HG03039 (cell line): Measurements from ENCODE around the gene SCAMP2.

ENCODE experiments used
- ATAC-seq: cut with Tn5 transposase; IDR thresholded peaks from one replicate; pipeline ENCODE4 v1.9.1; 2021; ENCODE audit warnings: mild to moderate bottlenecking, moderate library complexity; ENCODE audit not compliant: unreplicated experiment

The SCAMP2 gene

DNA sequence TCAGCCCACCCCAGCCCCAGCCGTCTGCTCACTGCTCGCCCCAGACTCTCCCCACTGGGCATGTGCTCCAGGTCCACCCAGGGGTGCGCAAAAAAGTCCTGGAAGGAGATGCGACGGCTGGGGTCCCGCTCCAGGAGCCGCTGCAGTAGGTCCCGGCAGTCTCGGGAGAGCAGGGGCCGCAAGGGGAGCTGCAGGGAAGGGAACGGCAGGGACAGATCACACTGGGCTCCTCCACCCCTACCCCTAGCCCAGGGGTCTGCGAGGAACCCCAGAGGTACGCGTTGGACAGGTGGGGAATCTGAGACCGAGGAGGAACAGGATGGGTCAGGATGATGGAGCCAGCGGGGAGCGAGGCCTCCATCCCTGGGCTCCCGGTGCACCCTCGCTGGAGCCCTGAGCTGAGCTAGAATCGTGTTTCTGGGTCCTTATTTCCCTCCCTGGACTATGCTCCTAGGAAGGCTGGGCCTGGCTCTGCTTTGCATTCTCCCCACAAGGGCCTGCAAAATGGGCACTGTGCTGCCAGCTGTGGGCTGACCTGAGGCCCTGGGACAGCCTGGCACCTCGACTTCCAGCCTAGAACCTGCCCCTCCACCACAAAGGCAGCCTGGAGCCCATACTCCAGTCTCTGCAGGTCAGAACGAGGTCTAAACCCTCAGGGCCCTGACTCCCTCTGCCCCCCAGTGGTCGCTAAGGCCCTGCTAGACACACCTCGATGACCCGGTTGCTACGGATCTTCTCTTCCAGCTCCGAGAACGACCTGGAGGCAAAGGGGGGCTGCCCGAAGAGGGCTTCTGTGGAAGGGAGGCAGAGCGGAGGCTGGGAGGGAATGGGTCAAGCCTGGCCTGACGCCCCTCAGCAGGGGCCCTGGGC lies 33.4 kb downstream of the SCAMP2 start:
- ATAC-seq = no peak

DNA sequence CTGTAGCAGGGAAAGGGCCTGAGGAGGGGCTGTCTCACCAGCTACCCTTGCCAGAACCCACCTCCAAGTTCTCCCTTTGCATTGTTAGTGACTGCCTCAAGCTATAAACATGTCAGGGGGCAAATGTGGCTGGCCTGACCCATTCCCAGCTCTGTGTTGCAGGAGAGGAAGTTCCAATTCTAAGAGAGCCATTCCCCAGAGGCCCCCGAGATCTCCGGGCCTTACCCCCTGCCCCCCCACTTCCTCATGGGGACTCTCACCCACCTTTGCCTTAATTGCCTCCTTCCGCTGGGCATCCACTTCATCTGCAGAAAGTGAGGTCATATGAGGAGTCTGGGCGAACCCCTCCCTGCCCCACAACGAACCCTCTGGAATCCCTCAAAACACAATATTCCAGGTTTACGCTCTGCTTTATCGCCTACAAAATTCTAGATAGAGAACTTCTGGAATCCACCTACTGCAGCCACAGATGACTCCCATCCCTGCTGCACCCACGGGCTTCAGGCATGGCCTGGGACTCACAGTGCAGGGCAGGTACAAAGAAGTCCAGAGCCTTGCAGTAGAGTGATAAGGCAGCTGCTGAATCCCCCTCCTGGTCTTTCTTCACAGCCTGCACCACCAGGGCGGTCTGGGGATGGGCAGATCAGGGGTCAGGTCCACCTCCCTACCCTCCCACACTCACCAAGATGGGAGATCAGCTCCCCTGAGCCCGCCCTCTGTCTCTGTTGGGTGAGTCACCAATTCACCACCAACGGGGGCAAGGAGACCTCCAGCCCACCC lies 34.2 kb downstream of the SCAMP2 start:
- ATAC-seq = no peak

DNA sequence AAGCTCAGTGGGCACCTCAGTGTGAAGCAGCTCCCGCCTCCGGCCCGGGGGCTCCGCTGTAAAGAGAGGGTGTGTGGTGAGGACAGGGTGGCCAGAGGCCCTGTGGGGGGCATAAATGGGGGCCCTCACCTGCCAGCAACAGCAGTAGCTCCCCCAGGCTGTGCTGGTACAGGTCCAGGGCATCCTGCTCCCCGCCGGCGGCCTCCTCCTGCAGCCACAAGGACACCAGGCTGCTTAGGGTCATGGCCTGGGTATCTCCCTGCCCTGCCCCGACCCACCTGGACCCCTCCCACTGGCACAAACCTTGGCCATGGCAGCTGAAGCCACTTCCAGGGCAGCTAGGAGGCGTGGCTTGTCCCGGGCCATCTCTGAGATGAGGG lies 35.0 kb downstream of the SCAMP2 start:
- ATAC-seq = no peak

DNA sequence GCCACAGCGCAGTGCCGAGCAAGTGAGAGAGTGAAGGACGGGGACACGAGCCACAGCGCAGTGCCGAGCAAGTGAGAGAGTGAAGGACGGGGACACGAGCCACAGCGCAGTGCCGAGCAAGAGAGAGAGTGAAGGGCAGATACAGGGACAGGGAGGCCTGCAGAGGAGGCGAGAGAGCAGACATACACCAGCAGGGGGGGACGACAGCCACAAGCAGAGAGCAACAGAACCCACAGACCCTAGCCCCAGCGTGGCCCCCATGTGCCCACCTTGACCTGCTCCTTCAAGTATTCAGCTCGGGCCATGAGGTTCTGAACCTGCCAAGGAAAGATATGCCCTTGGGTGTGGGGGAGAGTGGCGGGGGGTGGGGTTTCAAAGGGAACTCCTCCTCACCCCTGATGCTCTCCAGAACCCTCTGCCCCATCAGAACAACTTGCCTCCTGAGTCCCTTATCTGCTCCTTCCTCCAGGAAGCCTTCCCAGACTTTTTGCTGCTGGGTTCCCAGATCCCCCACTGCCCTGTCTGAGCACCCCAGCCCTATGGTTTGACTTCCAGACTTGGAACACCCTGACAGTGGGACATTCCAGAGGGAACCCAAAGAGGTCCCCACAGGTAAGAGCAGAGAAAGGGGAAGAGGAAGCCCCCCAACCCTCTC lies 35.6 kb downstream of the SCAMP2 start:
- ATAC-seq = no peak

DNA sequence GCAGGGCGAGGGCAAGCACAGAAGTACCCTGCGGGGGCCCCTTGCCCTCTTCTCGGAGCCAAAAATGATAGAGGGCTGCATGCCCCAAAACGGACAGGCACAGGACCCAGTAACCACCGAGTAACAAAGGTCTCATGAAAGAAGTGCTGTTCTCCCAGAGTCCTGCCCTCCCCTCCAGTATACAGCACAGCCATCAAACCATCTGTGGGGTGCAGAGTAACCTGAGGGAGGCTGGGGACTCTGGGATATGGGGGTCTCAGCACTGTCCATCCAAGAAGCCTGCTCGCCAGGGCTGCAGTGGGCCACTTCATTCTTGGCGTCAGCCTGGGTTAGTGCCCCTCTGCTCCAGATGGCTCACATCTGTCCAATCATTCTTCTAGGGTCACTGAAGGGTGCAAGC lies 36.3 kb downstream of the SCAMP2 start:
- ATAC-seq = no peak

DNA sequence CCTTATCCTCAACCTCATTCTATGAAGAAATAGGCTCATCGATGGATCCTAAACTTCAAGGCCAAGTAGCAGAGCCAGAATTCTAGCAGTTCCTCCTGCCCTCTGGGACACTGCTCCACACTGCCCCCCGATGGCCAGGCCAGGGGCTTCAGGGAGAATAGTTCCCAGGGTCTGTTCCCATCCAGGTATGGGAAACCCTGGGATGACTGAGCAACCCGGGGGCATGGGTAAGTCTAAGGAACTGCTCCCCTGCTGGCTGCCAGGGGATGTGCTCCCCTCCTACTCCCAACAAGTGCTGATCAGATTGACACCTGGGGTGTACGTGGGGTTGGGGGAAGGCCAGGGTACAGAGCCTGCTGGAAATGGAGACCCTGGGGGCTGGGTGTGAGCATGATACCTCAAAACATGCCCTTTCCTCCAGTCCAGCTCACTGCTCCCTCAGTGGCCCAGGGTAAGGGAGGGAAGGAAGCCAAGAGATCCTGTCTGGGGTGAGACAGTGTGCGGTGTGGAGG lies 37.8 kb downstream of the SCAMP2 start:
- no peak for ATAC-seq

DNA sequence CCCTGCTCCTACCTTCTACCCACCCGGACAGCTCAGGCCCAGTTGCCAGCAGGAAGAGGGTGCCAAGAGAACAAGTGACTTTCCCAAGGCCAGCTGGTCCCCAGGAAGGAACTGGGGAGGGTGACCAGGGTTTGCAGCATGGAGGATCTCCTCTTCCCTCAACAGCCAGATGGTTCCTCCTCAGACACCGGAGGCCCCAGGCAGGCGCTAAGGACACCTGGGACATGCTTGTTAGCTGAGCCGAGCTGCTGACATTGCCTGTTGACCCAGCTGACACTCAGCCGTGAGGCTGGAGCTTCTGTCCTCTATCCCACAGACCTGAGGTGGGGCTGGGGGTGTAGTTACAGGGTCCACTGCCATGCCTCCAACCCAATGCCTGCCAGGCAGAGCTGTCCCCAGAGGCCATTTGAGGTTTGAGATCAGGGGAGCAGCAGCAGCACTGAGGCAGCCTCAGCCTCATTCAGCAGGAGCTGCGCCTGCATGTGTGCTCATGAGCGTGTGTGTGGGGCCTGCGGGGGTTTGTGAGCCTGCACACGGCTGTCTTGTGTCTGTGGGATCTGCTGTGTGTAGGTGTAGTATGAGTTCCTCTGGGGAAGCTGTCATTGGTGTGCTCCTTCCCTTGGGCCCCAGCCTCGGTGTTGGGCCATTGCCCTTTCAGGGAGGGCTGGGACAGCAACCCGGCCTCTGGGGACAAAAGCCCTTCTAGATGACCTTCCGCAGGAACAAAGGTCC lies 39.6 kb downstream of the SCAMP2 start:
- ATAC-seq = no peak

DNA sequence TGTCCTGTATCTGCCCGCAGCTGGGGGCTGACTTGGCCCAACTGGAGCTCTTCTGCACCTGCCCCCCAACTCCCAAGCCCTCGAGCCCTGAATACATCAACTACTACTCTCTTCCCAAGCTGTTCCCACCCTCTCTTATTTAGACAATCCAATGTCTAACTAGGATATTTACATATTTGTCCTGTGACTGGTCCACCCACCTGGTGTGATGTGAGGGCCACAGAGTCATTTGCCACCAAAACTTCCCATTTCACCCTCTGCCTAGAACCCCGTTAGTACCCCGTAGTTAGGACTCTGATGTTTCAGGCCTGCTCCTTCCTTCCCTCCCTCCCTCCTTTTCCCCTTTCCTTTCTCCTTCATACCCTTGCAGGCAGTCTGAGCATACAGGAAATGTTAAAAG lies 40.3 kb downstream of the SCAMP2 start:
- no peak for ATAC-seq

DNA sequence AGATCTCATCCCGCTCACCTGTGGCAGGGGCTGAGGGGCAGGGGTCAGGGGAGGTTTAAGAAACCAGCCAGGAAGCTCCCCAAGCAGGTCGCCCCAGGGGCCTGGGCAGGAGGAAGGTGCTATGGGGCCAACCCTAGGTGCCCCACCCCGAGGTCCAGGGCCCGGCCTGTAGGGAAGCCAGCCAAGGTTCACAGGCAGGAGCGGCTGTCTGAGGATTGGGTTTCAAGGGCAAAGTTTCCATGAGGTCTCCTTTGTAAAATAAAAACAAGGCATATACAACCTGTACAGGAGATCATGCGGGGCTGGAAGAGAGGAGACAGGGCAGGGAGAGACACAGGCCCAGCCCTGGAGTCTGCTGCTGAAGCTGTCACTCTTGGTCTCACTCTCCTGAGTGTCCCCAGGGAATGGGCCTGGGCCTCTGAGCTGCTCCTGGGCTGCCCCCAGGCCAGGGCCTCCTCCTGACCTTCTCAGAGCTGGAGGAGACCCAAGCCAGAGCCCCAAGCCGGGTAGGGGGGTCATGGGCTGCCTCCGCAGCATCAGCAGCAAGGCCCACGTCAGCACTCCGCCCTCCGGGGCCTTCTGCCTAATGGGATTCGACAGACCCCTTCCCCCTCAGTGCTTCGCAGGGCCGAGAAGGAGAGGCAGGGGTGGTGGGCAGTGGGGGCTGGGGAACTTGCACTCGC lies 41.2 kb downstream of the SCAMP2 start:
- no peak for ATAC-seq

DNA sequence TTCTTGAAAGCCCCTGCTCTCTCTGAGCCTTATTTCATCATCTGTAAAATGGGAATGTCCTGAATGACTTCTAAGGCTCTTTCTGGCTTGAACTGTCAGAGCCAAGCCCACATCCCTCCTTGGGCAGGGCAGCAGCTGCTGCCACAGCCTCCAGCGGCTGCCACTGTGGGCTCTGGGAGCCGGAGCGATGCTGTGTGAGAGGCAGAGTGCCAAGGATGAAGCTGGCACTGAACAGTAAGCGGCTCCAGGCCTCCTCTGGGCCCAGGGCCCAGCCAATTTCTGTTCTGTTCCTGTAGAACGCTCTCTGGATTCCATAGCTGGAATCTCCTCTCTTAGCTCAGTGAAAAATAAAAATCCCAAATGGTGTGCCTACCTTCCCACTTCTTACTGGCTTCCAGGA lies 42.3 kb downstream of the SCAMP2 start:
- no peak for ATAC-seq

DNA sequence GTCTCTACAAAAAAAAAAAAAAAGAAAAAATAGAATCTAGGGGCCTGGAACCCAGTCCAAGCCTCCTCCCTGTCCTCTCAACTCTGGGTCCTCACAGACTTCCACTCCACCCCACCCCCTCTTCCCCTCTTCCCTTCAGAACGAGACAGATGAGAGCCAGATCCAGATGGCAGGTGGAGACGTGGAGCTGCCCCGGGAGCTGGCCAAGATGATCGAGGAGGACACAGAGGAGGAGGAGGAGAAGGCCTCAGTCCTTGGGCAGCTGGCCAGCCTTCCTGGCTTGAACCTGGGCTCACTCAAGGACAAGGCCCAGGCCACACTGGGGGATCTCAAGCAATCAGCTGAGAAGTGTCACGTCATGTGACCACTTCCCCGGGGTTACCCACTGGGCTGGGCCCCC lies 43.2 kb downstream of the SCAMP2 start:
- no peak for ATAC-seq

DNA sequence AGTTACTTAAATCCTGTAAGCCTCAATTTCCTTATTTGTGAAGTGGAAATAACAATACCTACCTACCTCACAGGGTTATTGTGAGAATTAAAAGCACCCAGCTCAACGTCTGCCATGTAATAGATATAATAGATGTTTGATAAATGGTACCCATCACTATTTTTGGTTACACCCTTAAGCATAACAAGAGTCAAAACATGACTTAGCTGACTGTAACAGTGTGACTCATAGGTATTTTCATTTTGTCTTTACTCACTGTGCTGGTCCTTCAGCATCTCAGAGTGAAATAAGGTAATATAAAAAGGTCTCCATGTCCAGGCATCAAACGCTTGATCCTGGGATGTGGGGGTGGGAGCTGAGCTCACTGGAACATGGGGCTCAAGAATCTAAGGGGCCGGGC lies 43.7 kb downstream of the SCAMP2 start:
- ATAC-seq = no peak

DNA sequence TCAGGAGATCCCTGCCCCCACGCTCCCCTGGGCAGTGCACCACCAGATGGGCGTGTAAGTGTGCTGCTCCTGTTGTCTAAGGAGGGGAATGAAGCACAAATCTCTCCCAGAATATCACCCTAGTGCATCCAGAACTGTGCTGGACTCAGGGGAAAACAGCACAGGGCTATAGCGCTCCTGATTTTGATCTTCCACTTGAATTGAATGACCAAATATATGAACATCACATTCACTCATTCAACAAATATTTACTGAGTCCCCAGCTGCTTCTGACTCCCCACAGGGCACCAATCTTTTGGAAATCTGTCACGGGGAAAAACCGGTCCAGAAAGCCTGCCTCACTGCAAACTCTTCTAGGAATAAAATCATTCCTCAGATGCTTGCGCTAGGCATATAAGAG lies 44.3 kb downstream of the SCAMP2 start:
- ATAC-seq = no peak

DNA sequence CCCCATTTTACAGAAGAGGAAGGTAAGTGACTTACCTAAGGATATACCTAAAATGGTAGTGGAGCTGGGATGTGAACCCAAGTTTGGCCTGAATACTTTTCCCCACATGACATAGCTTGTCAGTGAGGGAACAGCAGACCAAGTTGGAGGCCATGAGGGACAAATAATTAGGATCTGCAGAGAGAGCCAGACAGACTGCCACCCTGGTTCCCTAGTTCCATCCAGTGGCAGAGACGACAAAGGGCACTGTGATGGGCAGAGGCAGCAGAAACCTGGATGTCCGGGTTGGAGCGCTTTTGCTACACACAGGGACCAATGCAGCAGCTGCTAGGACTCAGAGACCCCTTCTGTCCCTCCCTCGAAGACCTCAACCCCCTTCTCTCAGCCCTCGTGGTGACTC lies 45.6 kb downstream of the SCAMP2 start:
- ATAC-seq = no peak

DNA sequence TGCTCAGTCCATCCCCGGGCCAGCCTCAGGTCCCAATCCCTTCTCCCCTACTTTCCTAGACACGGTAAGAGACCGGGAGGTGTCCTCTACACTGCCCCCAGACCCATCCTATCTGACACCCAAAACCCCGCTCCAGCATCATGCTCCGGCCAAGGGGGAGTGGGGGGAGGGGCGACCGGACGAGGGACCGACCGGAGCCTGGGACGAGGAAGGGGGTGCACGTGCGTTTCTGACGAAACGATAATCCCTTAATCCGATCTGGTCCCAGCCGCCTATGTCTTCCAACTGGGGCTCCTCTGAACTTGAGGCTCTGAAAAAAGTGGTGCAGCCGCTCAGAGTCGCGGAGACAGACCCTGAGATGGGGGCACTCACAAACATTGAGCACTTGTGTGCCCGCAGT lies 46.2 kb downstream of the SCAMP2 start:
- ATAC-seq = no peak

DNA sequence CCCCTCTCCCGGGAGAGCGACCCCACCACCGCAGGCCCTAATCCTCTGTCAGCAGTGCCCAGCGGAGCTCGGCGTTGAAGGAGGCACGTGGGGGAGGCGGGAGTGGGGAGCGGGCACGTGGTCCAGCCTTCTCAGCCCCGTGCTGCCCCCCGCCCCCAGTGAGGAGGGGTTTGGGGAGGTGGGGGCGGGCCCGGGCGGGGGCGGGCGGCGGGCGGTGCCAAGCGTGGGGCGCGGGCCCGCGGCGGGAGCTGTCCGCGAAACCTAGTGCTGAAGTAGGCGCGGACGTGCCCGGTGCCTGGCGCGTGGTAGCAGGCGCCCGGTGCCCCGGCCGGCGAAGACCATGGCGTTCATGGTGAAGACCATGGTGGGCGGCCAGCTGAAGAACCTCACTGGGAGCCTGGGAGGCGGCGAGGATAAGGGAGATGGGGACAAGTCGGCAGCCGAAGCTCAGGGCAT lies 46.8 kb downstream of the SCAMP2 start, which contains the start of gene CPLX3:
Gene CPLX3, plus strand, starts transcription at position 264 of the 456 bp plus-strand sequence. Its CDS starts 77 bp downstream, at position 341.
- no peak for ATAC-seq

DNA sequence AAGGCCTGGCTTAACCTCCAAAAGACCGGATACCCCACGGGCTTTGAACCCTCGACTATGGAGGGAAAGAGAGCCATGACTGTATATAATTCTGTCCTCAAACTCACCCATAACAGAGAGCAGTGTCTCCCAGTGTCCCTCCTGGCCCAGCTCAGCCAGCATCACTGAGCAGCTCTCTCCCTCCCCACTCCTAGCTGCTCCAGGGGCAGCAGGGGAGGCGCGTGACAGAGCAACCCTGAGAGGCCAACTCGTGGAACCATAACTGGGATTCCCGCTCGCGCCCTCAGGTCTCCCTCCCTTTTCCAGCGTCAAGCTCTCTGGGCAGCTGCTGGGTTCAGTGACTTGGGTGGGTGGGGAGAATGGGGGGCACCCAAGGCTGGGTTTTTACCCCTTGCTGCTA lies 47.3 kb downstream of the SCAMP2 start:
- no peak for ATAC-seq

DNA sequence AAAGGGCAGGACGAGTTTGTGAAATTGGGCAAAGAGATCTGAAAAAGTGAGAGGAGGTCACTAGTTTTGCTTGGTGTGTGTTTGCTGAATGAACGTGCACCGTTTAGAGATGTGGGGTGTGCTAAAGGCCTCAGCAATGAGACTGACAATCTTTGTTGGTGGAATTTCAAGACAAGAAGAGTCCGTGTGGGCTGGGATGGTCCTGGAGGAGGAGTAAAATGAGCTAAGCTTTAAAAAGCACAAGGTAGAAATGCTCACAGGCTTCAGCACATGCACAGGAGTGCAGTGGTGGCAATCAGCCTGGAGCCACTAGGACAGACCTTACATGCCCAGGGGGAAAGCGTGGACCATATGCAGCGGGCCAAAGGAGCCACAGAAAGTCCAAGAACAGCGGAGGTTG lies 48.2 kb downstream of the SCAMP2 start:
- ATAC-seq = no peak

DNA sequence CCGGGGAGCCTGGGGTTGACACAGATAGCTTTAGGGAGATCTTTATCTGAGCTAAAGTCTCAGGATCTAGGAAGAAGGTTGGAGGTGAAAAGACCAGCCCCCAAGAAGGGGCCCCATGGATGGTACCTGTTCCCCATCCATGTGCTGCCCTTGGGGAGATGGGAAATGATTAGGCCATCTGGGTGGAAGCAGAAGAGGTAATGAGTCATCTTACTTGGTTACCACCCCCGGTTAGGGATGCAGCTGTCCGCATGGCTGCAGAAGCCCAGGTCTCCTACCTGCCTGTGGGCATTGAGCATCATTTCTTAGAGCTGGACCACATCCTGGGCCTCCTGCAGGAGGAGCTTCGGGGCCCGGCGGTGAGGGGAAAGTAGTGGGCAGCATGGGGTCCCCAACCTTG lies 49.8 kb downstream of the SCAMP2 start:
- ATAC-seq = no peak

DNA sequence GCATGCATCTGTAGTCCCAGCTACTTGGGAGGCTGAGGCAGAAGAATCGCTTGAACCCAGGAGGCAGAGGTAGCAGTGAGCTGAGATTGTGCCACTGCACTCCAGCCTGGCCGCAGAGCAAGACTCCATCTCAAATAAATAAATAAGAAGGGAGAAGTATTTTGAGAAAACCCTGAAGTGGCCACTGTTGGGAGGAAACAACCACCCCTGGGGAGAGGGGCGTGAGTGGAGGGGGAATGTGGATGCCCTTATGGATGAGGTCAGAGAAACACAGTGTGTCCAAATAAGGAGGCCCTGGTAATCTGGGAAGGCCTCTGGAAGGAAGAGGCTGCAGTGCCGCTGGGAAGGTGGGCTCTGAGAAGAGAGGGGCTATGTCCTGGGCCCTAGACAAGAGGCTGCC lies 50.9 kb downstream of the SCAMP2 start:
- ATAC-seq = no peak
